HG03025 (cell line): ENCODE results near the gene EDN2.

ENCODE experiments used
- ATAC-seq: cut with Tn5 transposase; IDR thresholded peaks from one replicate; pipeline ENCODE4 v1.9.1; 2021; ENCODE audit warnings: mild to moderate bottlenecking, moderate library complexity; ENCODE audit not compliant: unreplicated experiment, low FRiP score

The EDN2 gene

DNA sequence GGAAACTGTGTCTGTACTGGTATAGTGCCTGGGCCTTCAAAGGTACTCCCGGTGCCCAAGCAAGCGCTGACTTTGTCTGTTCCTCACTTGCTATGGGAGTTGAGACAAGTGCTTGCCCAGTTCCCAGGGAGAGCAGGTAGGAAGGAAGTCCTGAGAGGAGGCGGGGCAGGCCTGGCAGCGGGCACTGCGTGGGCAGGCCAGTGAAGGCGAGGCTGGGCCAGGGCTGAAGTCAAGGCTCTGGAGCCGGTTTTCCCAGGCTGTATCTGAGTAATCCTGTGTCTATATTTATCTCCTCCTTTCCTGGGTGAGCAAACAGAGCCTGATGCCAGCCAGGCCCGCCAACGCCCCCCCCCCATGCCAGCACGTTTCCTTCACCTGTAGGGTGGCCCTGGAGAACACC, 15.9 kb upstream of the EDN2 start:
- ATAC-seq, result no peak

DNA sequence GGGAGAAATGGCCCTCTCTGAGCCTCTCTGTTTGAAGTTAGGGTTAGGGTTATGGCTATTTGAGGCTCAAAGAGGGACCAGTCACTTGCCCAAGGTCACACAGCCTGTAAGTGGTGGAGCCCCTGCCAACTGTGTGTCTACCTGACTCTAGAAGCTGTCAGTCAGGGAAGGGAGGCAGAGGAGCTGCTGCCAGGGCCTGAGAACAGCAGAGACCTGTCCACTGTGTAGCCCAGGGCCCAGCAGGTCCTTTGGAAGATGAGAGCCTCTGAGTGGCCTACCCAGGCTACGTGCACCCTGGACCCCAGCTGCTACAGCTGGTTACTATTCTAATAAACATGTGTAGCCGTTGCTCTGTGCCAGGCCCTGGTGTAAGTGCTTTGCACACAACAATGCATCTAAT, 15.1 kb upstream of the EDN2 start:
- no peak for ATAC-seq

GRCh38 chr1:41498804-41499203, 14.3 kb upstream of the EDN2 start:
- ATAC-seq, result no peak

- no peak for ATAC-seq
Observed at GRCh38 chr1:41498391-41498790, 13.9 kb upstream of the EDN2 start.

DNA sequence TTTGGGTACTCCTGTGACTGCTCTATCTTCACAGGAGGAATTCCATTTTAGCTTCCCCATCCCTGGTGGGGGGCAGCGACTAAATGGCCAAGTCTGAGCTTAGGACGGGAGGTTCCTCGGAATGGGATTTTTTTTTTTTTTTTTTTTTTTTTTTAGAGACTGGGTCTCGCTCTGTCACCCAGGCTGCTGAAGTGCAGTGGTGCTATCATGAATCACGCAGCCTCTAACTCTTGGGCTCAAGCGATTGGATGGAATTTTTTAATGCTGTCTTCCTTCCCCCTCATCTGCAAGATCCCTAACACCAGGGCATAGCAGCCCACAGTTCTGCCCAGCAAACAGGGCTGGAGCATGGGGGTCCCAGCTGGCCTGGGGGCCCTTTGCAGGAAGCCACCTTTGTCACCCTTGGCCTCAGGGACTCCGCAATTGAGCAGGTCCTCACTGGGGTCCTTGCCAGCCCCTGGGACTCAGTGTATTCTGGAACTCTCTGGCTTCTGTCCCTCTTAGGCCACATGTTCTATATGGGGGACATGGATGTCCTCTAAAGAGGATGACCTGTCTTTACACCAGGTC, 13.1 kb upstream of the EDN2 start:
- no peak for ATAC-seq

DNA sequence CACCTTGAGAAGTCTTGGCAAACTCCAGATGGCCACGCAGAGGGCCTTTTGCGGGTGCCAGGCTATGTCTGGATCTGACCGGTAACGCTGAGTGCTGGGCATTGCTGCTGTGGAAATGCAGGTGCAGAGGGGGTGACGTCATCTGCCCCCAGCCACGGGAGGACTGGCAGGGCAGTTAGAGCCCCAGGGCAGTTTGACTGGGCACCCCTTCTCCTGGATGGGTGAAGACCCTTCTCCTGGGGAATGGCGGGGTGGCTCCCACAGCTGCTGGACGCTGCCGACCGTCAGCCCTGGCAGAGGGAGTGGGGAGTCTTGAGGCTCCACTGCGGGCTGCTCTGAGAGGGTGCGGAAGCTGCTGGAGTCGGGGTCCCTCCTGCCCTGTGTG, 12.6 kb upstream of the EDN2 start:
- ATAC-seq, result no peak

DNA sequence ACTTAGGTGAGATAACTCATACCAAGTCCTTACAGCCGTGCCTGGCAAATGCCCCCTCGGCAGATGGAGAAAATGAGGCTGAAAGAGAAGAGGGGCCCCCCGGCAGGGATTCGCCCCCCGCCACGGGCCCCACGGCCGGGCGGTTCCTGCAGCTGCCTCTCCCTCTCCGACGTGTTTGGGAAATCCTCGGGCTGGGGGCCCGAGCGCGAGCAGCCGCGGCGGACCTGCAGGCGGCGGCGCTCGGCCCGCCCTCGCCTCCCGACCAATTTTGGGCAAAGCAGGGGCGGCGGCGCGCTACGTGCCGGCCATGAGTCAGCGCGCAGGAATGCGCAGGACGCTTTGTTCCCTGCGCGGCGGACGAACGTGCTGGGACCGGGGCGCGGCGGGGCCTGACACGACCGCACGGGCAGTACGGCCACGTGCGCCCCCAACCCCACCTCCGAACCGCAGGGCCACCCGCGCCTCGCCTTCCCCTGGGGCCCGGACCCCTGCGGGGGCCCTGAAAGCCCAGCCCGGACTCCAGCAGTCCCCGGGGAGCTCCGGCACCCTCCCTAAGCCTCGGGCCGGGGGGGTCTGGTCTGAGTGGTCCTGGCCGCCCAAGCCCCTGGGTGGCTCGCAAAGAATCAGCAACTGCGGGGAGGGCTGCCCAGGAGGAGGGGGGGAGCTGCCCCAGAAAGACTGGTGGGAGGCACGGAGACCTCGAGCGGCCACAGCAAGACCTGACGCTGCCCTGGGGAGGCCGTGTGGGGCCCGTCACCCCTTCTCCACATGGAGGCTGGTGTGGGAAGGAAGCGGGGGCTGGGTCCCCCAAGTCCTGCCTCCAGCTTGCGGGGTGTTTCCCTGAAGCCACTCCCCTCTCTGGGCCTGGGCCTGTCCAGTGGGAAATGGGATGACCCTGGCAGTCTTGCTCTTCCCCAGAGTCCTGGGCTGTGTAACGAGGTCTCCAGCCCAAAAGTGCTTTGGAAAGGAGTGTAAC, 11.9 kb upstream of the EDN2 start:
- ATAC-seq, result no peak

DNA sequence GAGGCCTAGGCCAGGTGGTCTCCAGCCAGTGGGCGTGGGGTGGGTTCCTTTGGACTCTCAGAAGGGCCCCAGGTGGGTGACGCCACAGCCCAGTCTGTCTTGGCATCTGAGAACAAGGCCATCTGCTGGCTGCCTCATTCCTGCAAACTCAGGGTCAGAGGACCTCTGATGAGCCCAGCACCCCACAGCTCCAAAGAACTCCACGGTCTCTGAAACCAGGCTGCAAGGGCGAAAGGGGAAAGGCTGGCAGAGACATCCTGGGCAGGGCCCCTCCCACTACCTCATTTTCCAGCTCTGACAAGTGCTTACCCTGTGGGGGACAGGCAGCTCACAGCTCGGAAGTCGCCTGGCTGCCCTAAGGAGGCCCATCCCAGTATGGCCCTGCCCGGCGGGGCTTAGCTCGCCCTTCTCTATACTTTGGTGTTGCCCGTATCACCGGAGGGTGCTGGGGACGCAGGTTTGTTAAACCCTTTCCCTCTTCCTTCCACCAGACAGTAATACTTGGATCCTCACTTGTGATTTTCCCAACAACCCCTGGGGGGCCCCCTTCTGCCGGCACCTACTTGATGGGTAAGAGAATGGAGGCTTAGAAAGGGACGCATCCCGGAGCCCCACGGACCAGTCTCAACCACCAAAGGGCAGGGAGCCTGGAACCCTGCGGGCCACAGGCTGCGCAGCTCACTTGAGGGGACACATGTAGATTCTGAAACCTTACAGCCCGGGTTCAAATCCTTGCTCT, 10.9 kb upstream of the EDN2 start:
- ATAC-seq, result no peak

DNA sequence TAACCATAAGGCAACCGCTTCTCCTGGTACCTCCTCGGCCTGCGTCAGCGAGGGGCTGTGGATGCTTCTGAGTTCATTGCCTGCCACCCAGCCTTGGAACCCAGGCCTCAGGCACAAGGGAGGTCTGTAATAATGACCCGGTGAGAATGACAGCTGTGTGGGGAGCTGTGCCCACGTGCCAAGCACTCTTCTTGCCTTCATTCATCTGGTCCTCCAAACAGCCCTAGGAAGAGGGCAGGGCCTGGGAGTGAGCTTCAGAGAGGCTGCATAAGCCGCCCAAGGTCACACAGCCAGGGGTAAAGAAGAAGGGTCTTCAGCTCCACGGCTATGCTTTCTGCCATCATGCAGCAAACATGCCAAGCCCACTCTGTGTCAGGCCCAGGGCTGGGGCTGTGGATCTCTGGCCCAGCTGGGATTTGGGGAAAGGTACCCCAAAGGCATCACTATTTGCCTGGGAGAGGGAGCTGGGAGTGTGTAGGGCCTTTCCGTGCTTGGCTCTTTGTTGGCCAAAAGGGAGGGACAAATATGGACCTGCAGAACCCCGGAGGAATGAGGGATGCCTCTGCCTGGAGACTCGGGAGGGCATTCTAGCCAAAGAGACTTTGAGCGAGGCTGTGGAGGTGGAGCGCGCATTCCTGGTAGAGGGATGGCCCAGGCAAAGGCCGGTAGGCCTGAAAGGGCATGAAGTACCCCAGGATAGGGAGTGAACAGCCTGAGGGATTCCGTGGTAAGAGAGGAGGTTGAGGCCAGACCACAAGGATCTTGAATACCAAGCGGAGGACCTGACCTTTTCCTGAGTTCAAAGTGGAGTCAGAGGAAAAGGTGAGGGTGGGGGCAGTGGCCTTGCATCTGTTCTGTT, 10.1 kb upstream of the EDN2 start:
- no peak for ATAC-seq

GRCh38 chr1:41493626-41494350, 9.3 kb upstream of the EDN2 start:
- ATAC-seq, result no peak

- no peak for ATAC-seq
Observed at GRCh38 chr1:41493117-41493536, 8.6 kb upstream of the EDN2 start.

GRCh38 chr1:41492341-41492848, 7.9 kb upstream of the EDN2 start:
- no peak for ATAC-seq

DNA sequence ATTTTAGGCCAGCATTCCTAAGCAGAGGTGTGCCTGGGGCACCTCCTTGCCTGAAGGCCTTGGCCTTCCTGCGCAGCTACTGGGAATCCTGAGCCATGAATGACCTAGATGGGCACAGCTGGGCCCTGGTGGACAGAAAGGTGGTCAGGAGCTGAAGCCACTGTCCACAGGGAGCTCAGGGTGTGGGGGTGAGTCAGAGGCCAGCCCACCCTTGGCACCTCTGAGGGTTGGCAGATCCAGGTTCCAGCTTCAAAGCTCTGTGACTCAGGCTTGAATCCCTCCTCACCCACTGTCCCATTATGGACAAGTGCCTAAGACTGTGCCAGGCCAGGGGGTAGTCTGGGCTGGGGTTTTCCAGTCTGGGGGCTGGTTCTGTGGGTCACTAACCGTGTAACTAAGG, 6.4 kb upstream of the EDN2 start:
- ATAC-seq, result no peak

GRCh38 chr1:41489561-41489960, 5.1 kb upstream of the EDN2 start:
- no peak for ATAC-seq

GRCh38 chr1:41488040-41488951, 3.8 kb upstream of the EDN2 start:
- ATAC-seq, result no peak

DNA sequence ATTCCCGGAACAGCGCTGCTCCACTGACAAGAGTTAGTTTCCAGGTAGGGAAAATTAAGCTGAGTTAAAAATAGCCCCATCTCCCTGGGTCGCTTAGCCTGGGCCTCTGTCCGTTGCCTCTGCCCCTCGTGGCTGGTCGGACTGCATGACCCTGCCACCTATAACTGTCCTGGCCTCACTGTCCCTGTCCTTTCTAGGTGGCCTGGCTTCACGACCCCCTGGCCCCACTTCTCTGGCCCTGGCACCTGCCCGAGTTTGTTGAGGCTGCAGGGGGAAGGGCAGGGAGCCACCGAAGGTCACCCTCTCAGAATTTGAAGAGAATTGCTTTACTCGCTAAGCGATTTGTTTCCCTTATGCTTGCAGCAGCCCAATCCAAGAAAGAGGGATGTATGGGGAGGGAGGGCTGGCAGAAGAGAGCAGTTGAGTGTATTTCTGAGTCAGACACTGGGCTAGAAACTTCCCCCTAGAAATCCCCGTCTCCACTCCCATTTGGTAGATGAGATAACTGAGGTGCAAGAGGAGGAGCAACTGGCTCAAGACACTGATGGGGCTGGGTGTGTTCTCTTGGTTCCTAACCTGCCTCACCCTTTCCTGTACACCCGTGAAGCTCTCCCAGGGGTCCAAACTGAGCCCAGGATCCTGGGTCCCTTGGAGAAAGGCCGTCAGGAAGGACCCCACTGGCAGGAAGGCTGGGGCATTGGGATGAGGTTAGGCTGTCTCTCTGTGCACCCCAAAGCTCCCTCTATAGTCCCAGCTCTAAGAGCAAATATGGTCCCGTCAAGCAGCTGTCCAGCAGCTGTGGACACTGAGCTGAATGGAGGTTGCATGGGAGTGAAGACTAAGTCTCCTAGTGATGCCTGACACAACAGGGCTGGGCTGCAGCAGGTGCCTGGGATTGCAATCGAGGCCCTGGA, 2.9 kb upstream of the EDN2 start:
- ATAC-seq, result no peak

GRCh38 chr1:41486371-41487125, 2.1 kb upstream of the EDN2 start:
- no peak for ATAC-seq
